Measurements from ENCODE around the gene TMEM11.

- TF ChIP-seq EZH2 (IDR thresholded peaks at IDR 0.05; ENCODE audit: insufficient read depth, poor library complexity, severe bottlenecking) (no peak), EZH2phosphoT487 (IDR thresholded peaks at IDR 0.05; ENCODE audit: insufficient read depth, low read depth) (no peak)
These were observed 12.7 kb downstream of the TMEM11 start for GRCh38 chr17:21201298-21201595.

All from GM23248 (cell line).